NCI-H82 treated with DMSO at 0.1 percent for 48 hours (cell line): ENCODE results near the gene DHRSX.
"Not testable (repeated sequence)": the region's sequence is repeated elsewhere in the genome, so short reads cannot be mapped to it uniquely, and the experiment has no call there.

ENCODE experiments used
- DNase-seq: peaks from one replicate; lab custom pipeline; 2025; ENCODE audit not compliant: unreplicated experiment; lab: John Stamatoyannopoulos, UW

The DHRSX gene

GRCh38 chrX:2427737-2428136 lies 73.0 kb downstream of the DHRSX start:
- no peak for DNase-seq

DNA sequence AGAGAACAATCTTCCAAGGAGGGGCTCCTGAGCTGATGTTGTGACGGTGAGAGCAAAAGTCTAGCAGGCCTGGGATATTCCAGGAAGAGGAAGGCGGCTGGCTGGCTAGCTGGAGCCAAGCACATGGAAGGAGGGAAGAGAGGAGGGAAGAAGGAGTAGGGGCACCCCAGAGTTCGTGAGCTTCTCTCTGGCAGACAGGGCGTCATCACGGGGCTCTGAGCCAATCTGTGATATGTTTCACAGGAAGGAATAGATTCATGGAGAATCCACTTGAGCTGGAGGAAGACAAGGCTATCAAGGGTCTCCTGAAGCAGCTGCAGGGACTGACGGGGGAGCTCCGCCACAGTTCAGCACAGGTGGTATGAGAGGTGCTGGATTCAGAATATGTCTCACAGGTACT lies 73.6 kb downstream of the DHRSX start:
- DNase-seq, result no peak

- DNase-seq, result no peak
Observed at GRCh38 chrX:2426289-2426882, 74.4 kb downstream of the DHRSX start.

GRCh38 chrX:2425286-2426071 lies 75.3 kb downstream of the DHRSX start:
- DNase-seq, result no peak

- no peak for DNase-seq
Observed at GRCh38 chrX:2424317-2424716, 76.5 kb downstream of the DHRSX start.

DNA sequence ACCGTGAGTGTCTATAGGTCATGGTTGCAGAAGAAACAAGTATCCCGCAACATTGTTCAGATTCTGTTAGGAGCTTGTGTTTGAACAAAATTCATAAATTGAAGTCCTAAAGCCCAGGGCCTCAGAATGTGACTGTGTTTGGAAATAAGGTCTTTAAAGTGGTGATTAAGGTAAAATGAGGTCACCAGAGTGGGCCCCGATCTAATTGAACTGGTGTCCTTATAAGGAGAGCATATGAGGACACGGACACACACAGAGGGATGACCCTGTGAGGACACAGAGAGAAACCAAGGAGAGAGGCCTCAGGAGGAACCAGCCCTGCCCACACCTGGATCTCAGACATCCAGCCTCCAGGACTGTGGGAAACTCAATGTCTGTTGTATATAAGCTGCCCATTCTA lies 76.9 kb downstream of the DHRSX start:
- DNase-seq, result no peak

- no peak for DNase-seq
Observed at GRCh38 chrX:2423282-2423681, 77.5 kb downstream of the DHRSX start.

- not testable (repeated sequence) for DNase-seq
Observed at GRCh38 chrX:2419418-2419817, 81.4 kb downstream of the DHRSX start.

- no peak for DNase-seq
Observed at GRCh38 chrX:2418000-2418399, 82.8 kb downstream of the DHRSX start.

- no peak for DNase-seq
Observed at GRCh38 chrX:2416851-2417604, 83.7 kb downstream of the DHRSX start.

GRCh38 chrX:2414384-2414783 lies 86.4 kb downstream of the DHRSX start:
- no peak for DNase-seq

DNA sequence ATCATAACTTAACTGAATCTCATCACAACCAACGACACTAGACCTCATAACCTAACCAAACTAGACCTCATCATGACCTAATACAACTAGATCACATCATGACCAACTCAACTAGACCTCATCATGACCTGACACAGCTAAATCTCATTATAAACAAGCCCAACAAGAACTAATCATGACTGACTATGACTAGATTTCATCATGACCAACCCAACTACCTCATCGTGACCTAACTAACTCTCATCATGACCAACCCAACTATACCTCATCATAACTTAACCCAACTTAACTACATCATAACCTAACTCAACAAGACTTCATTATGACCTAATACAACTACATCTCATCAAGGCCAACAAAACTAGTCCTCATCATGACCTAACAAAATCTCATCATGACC lies 86.8 kb downstream of the DHRSX start:
- no peak for DNase-seq

GRCh38 chrX:2412131-2412530 lies 88.6 kb downstream of the DHRSX start:
- no peak for DNase-seq

- no peak for DNase-seq
Observed at GRCh38 chrX:2410279-2411020, 90.3 kb downstream of the DHRSX start.

- no peak for DNase-seq
Observed at GRCh38 chrX:2409796-2410195, 91.0 kb downstream of the DHRSX start.

DNA sequence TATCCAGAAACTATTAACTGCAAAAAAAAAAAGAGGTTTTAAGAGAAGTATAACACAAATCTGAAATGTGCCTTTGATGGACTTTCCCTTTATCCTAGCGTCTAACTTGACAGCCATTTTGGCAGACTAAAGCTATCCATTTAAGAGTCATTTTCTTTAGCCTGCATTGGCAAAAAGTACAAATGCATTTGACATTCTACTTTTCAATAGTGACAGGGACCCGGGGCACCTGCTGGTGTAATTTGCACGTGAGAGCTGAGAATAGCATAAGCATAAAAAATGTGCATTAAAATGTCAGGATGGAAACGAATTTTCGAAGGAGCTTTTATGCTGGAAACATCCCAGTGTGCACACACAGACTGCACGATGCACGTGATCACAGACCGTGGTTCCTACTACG lies 91.9 kb downstream of the DHRSX start:
- DNase-seq, result no peak

- no peak for DNase-seq
Observed at GRCh38 chrX:2406891-2407518, 93.8 kb downstream of the DHRSX start.

DNA sequence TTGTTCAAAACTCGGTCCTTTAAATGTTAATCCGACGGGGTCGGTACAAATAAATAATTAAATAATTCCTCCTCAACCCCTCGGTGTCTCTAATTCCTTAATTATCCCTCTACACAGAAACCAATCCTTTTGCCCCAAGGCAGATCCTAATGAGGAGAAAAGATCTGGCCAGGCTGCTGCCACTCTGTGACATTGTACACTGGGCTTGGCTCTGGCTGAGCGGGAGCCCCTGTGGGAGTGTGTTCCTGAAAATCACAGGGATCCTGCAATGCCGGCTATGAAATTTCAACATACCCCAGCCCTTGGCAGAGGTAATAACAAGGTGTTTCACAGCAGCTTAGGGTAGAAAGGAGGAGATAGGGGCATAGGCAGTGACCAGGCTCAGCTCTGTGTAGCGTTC lies 96.0 kb downstream of the DHRSX start:
- DNase-seq, result no peak

DNA sequence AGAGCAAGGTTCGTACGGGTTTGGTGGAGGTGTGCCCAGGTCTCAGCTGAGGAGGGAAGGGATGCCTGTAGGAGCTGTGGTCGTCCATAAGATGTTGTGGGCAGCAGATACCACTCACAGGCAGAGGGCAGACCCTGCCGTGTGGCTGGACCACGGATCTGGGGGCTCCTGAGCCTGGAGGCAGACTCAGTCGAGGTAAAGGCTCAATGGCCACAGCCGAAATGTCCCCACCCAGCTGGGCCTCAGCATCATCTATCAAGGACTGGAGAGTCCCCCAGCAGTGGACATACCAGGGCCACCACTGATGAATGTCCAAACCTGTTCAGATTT lies 98.5 kb downstream of the DHRSX start:
- DNase-seq, result no peak

DNA sequence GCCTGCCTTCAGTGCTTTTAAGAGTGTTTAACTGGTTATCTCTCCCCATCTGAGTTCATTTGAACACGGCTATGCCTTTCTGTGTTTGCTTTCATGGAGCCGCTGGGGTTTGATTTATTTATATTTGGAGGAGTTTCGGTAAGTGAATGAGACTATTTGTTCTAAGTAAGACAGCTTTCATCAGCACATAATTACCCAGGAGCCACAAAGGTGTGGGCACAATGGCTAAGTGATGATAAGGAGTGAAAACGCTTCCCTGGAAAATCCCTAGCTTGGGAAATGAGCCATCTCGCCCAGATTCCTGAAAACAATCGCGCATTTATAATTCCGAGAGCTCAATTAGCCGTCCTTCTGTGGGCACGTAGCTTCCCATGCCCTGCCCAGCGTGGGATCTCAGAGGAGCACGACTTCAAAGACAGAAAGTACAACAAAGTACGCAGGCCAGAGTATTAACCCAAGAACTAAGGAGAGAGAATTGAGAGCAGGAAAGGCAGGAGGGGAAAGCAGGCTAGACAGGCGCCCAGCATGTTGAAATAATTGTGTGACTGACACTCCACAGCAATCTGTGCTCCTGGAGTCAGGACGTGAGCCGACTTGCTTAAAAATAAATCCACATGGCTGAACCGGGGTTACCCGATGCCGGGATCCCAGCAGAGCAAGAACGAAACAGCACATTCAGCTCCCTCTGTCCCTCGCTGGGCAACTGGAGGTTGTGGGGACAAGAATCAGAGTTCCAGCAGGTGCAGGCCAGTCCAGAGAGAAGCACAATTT lies 99.0 kb downstream of the DHRSX start:
- no peak for DNase-seq
